Adrenal gland (tissue), 5 donors: ENCODE results near the gene VPS33B.

Source experiments
- CTCF ChIP-seq, 6 experiments: fragments of 450-650 bp in 4 of 6; fragments of 200-600 bp in 2 of 6; sonication (generic) in 1 of 6; IDR thresholded peaks; 1 replicate in 5 of 6; 2 replicates in 1 of 6; pipeline versions ENCODE4 v1.5.1 to v1.8.0; 2016 to 2021; ENCODE audit warnings: antibody characterized with exemption in 6 of 6, mild to moderate bottlenecking in 2 of 6, moderate library complexity in 1 of 6
- POLR2A ChIP-seq, 2 donors: fragments of 450-650 bp; IDR thresholded peaks; one replicate each; pipeline ENCODE4 v1.6.1; 2017; ENCODE audit warnings: antibody characterized with exemption in 2 of 2, mild to moderate bottlenecking in 2 of 2, moderate library complexity in 1 of 2
- donor health status: DM: no; HTN: no; CAD: no.

GRCh38 chr15:90991587-90992285, 30.7 kb downstream of the VPS33B start:
- TF ChIP-seq CTCF (IDR thresholded peaks at IDR 0.05) (no peak), POLR2A (IDR thresholded peaks at IDR 0.05) (no peak)
